Activated CD4-positive, alpha-beta T cell treated with anti-CD3 and anti-CD28 coated beads for 1 hour (primary cell): Measurements from ENCODE around the gene CNDP2.
"Not testable (repeated sequence)": the region's sequence is repeated elsewhere in the genome, so short reads cannot be mapped to it uniquely, and the experiment has no call there.

ENCODE experiments used
- DNase-seq: peaks from one replicate; pipeline ENCODE4 v3.0.0-alpha.2; 2020

Gene CNDP2

GRCh38 chr18:74473976-74474640, 22.1 kb upstream of the CNDP2 start:
- DNase-seq, result no peak

- no peak for DNase-seq
Observed at GRCh38 chr18:74476140-74476539, 20.0 kb upstream of the CNDP2 start.

- no peak for DNase-seq
Observed at GRCh38 chr18:74477771-74478170, 18.4 kb upstream of the CNDP2 start.

- DNase-seq, result no peak
Observed at GRCh38 chr18:74478316-74478715, 17.8 kb upstream of the CNDP2 start.

- DNase-seq, result no peak
Observed at GRCh38 chr18:74478880-74479279, 17.3 kb upstream of the CNDP2 start.

GRCh38 chr18:74479486-74480148, 16.5 kb upstream of the CNDP2 start:
- DNase-seq, result no peak

GRCh38 chr18:74480149-74480651, 16.0 kb upstream of the CNDP2 start:
- DNase-seq, result no peak

GRCh38 chr18:74482697-74483096, 13.5 kb upstream of the CNDP2 start:
- no peak for DNase-seq

GRCh38 chr18:74486119-74486849, 9.9 kb upstream of the CNDP2 start:
- DNase-seq, result no peak

- no peak for DNase-seq
Observed at GRCh38 chr18:74488354-74488753, 7.8 kb upstream of the CNDP2 start.

- no peak for DNase-seq
Observed at GRCh38 chr18:74488864-74489263, 7.3 kb upstream of the CNDP2 start.

GRCh38 chr18:74489676-74490075, 6.5 kb upstream of the CNDP2 start:
- DNase-seq, result no peak

GRCh38 chr18:74492259-74492658, 3.9 kb upstream of the CNDP2 start:
- DNase-seq, result no peak

- DNase-seq, result peak; percentile 48
Observed at GRCh38 chr18:74493689-74494088, 2.5 kb upstream of the CNDP2 start.

- DNase-seq, result no peak
Observed at GRCh38 chr18:74494514-74494913, 1.6 kb upstream of the CNDP2 start.

- DNase-seq, result peak; percentile 15
Observed at GRCh38 chr18:74496508-74497323, 553 bp downstream of the CNDP2 start.

GRCh38 chr18:74497324-74497676, 1.1 kb downstream of the CNDP2 start:
- DNase-seq, result no peak

GRCh38 chr18:74497778-74498177, 1.6 kb downstream of the CNDP2 start:
- no peak for DNase-seq

GRCh38 chr18:74498712-74499627, 2.8 kb downstream of the CNDP2 start:
- DNase-seq, result peak; percentile 70

GRCh38 chr18:74499633-74500032, 3.5 kb downstream of the CNDP2 start:
- DNase-seq, result peak; percentile 16

GRCh38 chr18:74500372-74500771, 4.2 kb downstream of the CNDP2 start:
- DNase-seq, result no peak

GRCh38 chr18:74500774-74501173, 4.6 kb downstream of the CNDP2 start:
- DNase-seq, result not testable (repeated sequence)
